HepG2 (cell line): ENCODE data around the gene BIVM.

Source experiments
- CBFB ChIP-seq: sonication (generic); formaldehyde crosslinking; IDR thresholded peaks from 2 replicates; pipeline ENCODE4 v1.4.0; 2020; ENCODE audit warnings: missing genetic modification reagents
- CREBL2 ChIP-seq: sonication (generic); formaldehyde crosslinking; IDR thresholded peaks from 2 replicates; pipeline ENCODE4 v1.8.1; 2023; ENCODE audit warnings: missing genetic modification reagents, mild to moderate bottlenecking, borderline replicate concordance
- CTCF ChIP-seq: sonication (generic); formaldehyde crosslinking; IDR thresholded peaks from 2 replicates; pipeline ENCODE4 v1.5.0; 2020; ENCODE audit warnings: mild to moderate bottlenecking, missing genetic modification reagents, moderate library complexity
- EP300 ChIP-seq, 3 experiments: sonication (generic) in 1 of 3; formaldehyde crosslinking in 1 of 3; IDR thresholded peaks; 2 replicates each; pipeline versions ENCODE4 v1.5.1 to v1.6.1; 2011 to 2020; ENCODE audit warnings: low read depth in 2 of 3, low read length in 2 of 3, borderline replicate concordance in 1 of 3, improper control_type of control experiment in 1 of 3, mild to moderate bottlenecking in 1 of 3, missing genetic modification reagents in 1 of 3, moderate library complexity in 1 of 3
- KDM6A ChIP-seq: IDR thresholded peaks from 2 replicates; pipeline ENCODE4 v1.6.1; 2016; ENCODE audit warnings: low read depth
- NFE2L1 ChIP-seq: sonication (generic); formaldehyde crosslinking; IDR thresholded peaks from 2 replicates; pipeline ENCODE4 v1.4.0; 2020; ENCODE audit warnings: missing genetic modification reagents, mild to moderate bottlenecking, borderline replicate concordance
- PTBP1 ChIP-seq: fragments of 200-400 bp; formaldehyde crosslinking; IDR thresholded peaks from 2 replicates; pipeline ENCODE4 v1.6.1; 2018; ENCODE audit warnings: low read length, low read depth; ENCODE audit not compliant: poor library complexity, severe bottlenecking
- RFX5 ChIP-seq: IDR thresholded peaks from 2 replicates; pipeline ENCODE4 v1.6.1; 2011; ENCODE audit warnings: low read depth, low read length, improper control_type of control experiment
- SMARCE1 ChIP-seq: fragments of 450-650 bp; IDR thresholded peaks from 2 replicates; pipeline ENCODE4 v1.6.1; 2017; ENCODE audit warnings: borderline replicate concordance
- ZNF232 ChIP-seq: sonication (generic); formaldehyde crosslinking; IDR thresholded peaks from 2 replicates; pipeline ENCODE4 v1.4.0; 2020; ENCODE audit warnings: missing genetic modification reagents, borderline replicate concordance
- ZNF326 ChIP-seq: sonication (generic); formaldehyde crosslinking; IDR thresholded peaks from 2 replicates; pipeline ENCODE4 v1.4.0; 2020; ENCODE audit warnings: missing genetic modification reagents, borderline replicate concordance
- ZNF503 ChIP-seq: sonication (generic); formaldehyde crosslinking; IDR thresholded peaks from 2 replicates; pipeline ENCODE4 v1.4.0; 2020; ENCODE audit warnings: missing genetic modification reagents
- ZNF556 ChIP-seq: sonication (generic); formaldehyde crosslinking; IDR thresholded peaks from 2 replicates; pipeline ENCODE4 v1.4.0; 2020; ENCODE audit warnings: mild to moderate bottlenecking, missing genetic modification reagents, borderline replicate concordance
- ZNF644 ChIP-seq: IDR thresholded peaks from 2 replicates; pipeline ENCODE4 v1.6.1; 2016; ENCODE audit warnings: low read depth

GRCh38 chr13:102812611-102813287 is 13.8 kb downstream of the BIVM start:
- no peak for TF ChIP-seq ZNF556 (CRISPR knock-in tag)
- no peak for TF ChIP-seq KDM6A (CRISPR knock-in tag)
- no peak for TF ChIP-seq NFE2L1
- TF ChIP-seq EP300 (IDR thresholded peaks at IDR 0.05; ENCODE audit: low read depth in 2 of 2, low read length in 2 of 2) = no peak
- TF ChIP-seq EP300 (CRISPR knock-in tag; IDR thresholded peaks at IDR 0.05; ENCODE audit: borderline replicate concordance) = no peak
- TF ChIP-seq CBFB (CRISPR knock-in tag) = no peak
- TF ChIP-seq ZNF326 (CRISPR knock-in tag) = no peak
- TF ChIP-seq ZNF232 = no peak
- TF ChIP-seq ZNF644 (CRISPR knock-in tag) = no peak
- no peak for TF ChIP-seq RFX5
- no peak for TF ChIP-seq CTCF (CRISPR knock-in tag)
- TF ChIP-seq ZNF503 (CRISPR knock-in tag) = no peak
- TF ChIP-seq CREBL2 (CRISPR knock-in tag) = no peak
- no peak for TF ChIP-seq SMARCE1
- no peak for TF ChIP-seq PTBP1
